SU-DHL-6 (cell line): Measurements from ENCODE around the gene DCAF5.
"Not testable (repeated sequence)": the region's sequence is repeated elsewhere in the genome, so short reads cannot be mapped to it uniquely, and the experiment has no call there.

Experiments
- H2AFZ ChIP-seq: fragments of 200-600 bp; sonication (generic); 2 replicates; pipeline ENCODE4 v1.6.1; 2014; ENCODE audit warnings: low read depth, mild to moderate bottlenecking, moderate library complexity, mixed read lengths, antibody characterized with exemption, low read length; ENCODE audit not compliant: severe bottlenecking
- H3F3A ChIP-seq: fragments of 200-600 bp; shearing (Covaris generic); 2 replicates; pipeline ENCODE4 v1.6.0; 2016; ENCODE audit warnings: antibody characterized with exemption, mild to moderate bottlenecking; ENCODE audit not compliant: insufficient read depth
- H3K27ac ChIP-seq: fragments of 200-600 bp; sonication (generic); 2 replicates; pipeline ENCODE4 v1.5.1; 2016; ENCODE audit warnings: low read depth, mild to moderate bottlenecking, low read length, moderate library complexity, mixed read lengths
- H3K27me3 ChIP-seq: fragments of 200-600 bp; sonication (generic), shearing (Covaris generic); 2 replicates; pipeline ENCODE4 v1.6.0; 2014; ENCODE audit warnings: mild to moderate bottlenecking, low read length
- H3K36me3 ChIP-seq: fragments of 200-600 bp; sonication (generic); 2 replicates; pipeline ENCODE4 v1.6.1; 2014; ENCODE audit warnings: mild to moderate bottlenecking, low read length, mixed read lengths
- H3K4me2 ChIP-seq: fragments of 300-600, 200-600 bp; shearing (Covaris generic), sonication (generic); 2 replicates; pipeline ENCODE4 v1.6.0; 2014; ENCODE audit warnings: low read length, low read depth, mild to moderate bottlenecking; ENCODE audit not compliant: poor library complexity, severe bottlenecking
- H3K4me3 ChIP-seq: fragments of 200-600 bp; sonication (generic); 2 replicates; pipeline ENCODE4 v1.5.1; 2014; ENCODE audit warnings: antibody characterized with exemption, low read length, mild to moderate bottlenecking, mixed read lengths; ENCODE audit not compliant: insufficient read depth, poor library complexity, severe bottlenecking
- H3K79me2 ChIP-seq: fragments of 200-600 bp; sonication (generic); 2 replicates; pipeline ENCODE4 v1.6.1; 2014; ENCODE audit warnings: mild to moderate bottlenecking, low read length, moderate library complexity; ENCODE audit not compliant: insufficient read depth
- H3K9ac ChIP-seq: fragments of 200-600 bp; sonication (generic); 2 replicates; pipeline ENCODE4 v1.7.0; 2014; ENCODE audit warnings: mild to moderate bottlenecking, low read length
- H3K9me2 ChIP-seq: fragments of 200-600 bp; sonication (generic); replicated peaks from 2 replicates; pipeline ENCODE4 v1.6.1; 2014; ENCODE audit warnings: low read length; ENCODE audit not compliant: insufficient read depth
- H3K9me3 ChIP-seq: fragments of 200-600 bp; sonication (generic); 2 replicates; pipeline ENCODE4 v1.6.1; 2014; ENCODE audit warnings: low read length, mixed read lengths; ENCODE audit not compliant: insufficient read depth
- H4K20me1 ChIP-seq: fragments of 200-600 bp; sonication (generic); 2 replicates; pipeline ENCODE4 v1.6.1; 2014; ENCODE audit warnings: low read depth, mild to moderate bottlenecking, antibody characterized with exemption, low read length, moderate library complexity, mixed read lengths
- EZH2phosphoT487 ChIP-seq: fragments of 200-600 bp; sonication (generic), shearing (Covaris generic); conservative IDR thresholded peaks from 2 replicates; pipeline ENCODE4 v1.6.1; 2018; ENCODE audit warnings: mild to moderate bottlenecking, antibody characterized with exemption, low read length, moderate library complexity, mixed read lengths
- TF ChIP-seq, protein P1 (sequence below): fragments of 200-600 bp; sonication (generic); IDR thresholded peaks from one replicate; pipeline ENCODE4 v1.5.1; 2017; ENCODE audit warnings: antibody characterized with exemption, mild to moderate bottlenecking, low read length, moderate library complexity; ENCODE audit not compliant: insufficient read depth, poor library complexity, severe bottlenecking

Gene DCAF5

DNA sequence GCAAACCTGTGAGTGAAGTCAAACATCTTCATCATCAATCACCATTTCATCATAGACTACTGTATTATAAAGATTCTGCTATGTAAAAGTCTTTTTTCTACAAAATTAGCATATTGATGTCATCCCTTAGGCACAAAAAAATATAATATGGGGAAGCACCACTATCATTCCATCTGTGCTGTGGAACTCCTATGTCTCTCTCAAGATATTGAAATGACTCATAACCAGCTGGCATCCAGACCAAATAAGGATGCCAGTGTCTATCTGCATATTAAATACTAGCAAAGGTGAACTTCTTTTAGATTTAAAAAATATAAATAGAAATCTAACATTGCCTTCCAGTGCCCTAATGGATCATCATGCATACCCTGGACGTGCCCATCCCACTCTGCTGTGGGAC, 17.9 kb upstream of the DCAF5 start:
- Histone ChIP-seq H4K20me1 (no peaks in the 10 kb centered on the region), H3K27me3 (no peaks in the 10 kb centered on the region), H3K79me2 (no peaks in the 10 kb centered on the region), H3K4me3 (no peak overlapping the region), H3K4me2 (no peak overlapping the region), H3K9me3 (no peaks in the 10 kb centered on the region), H2AFZ (no peak overlapping the region), H3K36me3 (no peaks in the 10 kb centered on the region), H3K9me2 (no peaks in the 10 kb centered on the region), H3K27ac (no peak overlapping the region), H3K9ac (no peak overlapping the region), H3F3A (no peaks in the 10 kb centered on the region)
- TF ChIP-seq, protein P1, sequence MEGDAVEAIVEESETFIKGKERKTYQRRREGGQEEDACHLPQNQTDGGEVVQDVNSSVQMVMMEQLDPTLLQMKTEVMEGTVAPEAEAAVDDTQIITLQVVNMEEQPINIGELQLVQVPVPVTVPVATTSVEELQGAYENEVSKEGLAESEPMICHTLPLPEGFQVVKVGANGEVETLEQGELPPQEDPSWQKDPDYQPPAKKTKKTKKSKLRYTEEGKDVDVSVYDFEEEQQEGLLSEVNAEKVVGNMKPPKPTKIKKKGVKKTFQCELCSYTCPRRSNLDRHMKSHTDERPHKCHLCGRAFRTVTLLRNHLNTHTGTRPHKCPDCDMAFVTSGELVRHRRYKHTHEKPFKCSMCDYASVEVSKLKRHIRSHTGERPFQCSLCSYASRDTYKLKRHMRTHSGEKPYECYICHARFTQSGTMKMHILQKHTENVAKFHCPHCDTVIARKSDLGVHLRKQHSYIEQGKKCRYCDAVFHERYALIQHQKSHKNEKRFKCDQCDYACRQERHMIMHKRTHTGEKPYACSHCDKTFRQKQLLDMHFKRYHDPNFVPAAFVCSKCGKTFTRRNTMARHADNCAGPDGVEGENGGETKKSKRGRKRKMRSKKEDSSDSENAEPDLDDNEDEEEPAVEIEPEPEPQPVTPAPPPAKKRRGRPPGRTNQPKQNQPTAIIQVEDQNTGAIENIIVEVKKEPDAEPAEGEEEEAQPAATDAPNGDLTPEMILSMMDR, result no peak
- TF ChIP-seq EZH2phosphoT487, result no peak

DNA sequence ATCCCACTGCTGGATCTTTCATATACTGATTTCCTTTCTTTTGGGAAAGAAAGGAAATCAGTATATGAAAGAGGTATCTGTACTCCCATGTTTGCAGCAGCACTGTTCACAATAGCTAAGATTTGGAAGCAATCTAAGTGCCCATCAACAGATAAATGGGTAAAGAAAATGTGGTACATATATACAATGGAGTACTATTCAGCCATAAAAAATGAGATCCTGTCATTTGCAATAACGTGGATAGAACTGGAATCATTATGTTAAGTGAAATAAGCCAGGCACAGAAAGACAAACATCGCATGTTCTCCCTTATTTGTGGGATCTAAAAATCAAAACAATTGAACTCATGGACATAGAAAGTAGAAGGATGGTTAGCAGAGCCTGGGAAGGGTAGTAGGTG, 12.9 kb upstream of the DCAF5 start:
- H3K9ac ChIP-seq, H3K9me2 ChIP-seq, H3K79me2 ChIP-seq, H2AFZ ChIP-seq, H4K20me1 ChIP-seq, H3K9me3 ChIP-seq, H3K36me3 ChIP-seq, H3K27ac ChIP-seq, H3K4me3 ChIP-seq, H3K4me2 ChIP-seq, H3F3A ChIP-seq, H3K27me3 ChIP-seq: not testable (repeated sequence)

DNA sequence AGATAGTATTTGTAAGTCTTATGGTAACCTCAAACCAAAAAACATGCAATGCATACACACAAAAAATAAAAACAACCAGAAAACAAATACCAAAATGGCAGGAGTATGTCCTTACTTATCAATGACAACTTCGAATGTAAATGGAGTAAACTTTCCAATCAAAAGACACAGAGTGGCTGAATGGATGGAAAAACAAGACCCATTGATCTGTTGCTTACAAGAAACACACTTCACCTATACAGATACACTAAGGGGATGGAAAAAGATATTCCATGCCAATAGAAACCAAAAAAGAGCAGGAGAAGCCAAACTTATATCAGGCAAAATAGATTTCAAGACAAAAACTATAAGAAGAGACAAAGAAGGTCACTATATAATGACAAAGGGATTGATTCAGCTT, 8.7 kb upstream of the DCAF5 start:
- H3K9ac ChIP-seq, result no peak overlapping the region
- TF ChIP-seq, protein P1, result no peak
- no peak overlapping the region for H3K4me2 ChIP-seq
- H3K79me2 ChIP-seq, result no peaks in the 10 kb centered on the region
- no peaks in the 10 kb centered on the region for H3K36me3 ChIP-seq
- H3K9me2 ChIP-seq, result no peaks in the 10 kb centered on the region
- H4K20me1 ChIP-seq, result no peaks in the 10 kb centered on the region
- no peaks in the 10 kb centered on the region for H3F3A ChIP-seq
- 0 out of 2 replicates have a peak, but pooled peaks cover 4% of the 10 kb centered on the region for H3K27me3 ChIP-seq
- H3K4me3 ChIP-seq, result no peak overlapping the region
- no peaks in the 10 kb centered on the region for H3K9me3 ChIP-seq
- H2AFZ ChIP-seq, result no peak overlapping the region
- H3K27ac ChIP-seq, result no peak overlapping the region

DNA sequence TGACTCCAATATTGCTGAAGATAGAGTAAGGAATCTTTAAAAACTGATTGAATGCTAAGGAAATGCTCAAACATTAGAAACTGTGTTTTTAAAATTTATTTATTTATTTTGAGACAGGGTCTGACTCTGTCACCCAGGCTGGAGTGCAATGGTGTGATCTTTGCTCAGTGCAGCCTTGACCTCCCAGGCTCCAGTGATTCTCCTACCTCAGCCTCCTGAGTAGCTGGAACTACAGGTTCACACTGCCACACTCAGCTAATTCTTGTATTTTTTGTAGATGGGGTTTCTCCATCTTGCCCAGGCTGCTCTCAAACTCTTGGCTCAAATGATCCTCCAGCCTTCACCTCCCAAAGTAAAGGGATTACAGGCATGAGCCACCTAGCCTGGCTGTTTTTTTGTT, 3.3 kb upstream of the DCAF5 start:
- no peak overlapping the region for H3K4me2 ChIP-seq
- peaks cover 12% of the 10 kb centered on the region for H3F3A ChIP-seq
- no peak overlapping the region for H3K9ac ChIP-seq
- no peaks in the 10 kb centered on the region for H3K9me2 ChIP-seq
- no peaks in the 10 kb centered on the region for H4K20me1 ChIP-seq
- no peak overlapping the region for H3K27ac ChIP-seq
- no peaks in the 10 kb centered on the region for H3K27me3 ChIP-seq
- H3K79me2 ChIP-seq, result peaks cover 2% of the 10 kb centered on the region
- no peak overlapping the region for H3K4me3 ChIP-seq
- no peaks in the 10 kb centered on the region for H3K9me3 ChIP-seq
- H2AFZ ChIP-seq, result no peak overlapping the region
- no peaks in the 10 kb centered on the region for H3K36me3 ChIP-seq
- TF ChIP-seq EZH2phosphoT487, result no peak
- TF ChIP-seq, protein P1, result no peak
